ENCODE data around the gene LONRF3.

LONRF3 gene

DNA sequence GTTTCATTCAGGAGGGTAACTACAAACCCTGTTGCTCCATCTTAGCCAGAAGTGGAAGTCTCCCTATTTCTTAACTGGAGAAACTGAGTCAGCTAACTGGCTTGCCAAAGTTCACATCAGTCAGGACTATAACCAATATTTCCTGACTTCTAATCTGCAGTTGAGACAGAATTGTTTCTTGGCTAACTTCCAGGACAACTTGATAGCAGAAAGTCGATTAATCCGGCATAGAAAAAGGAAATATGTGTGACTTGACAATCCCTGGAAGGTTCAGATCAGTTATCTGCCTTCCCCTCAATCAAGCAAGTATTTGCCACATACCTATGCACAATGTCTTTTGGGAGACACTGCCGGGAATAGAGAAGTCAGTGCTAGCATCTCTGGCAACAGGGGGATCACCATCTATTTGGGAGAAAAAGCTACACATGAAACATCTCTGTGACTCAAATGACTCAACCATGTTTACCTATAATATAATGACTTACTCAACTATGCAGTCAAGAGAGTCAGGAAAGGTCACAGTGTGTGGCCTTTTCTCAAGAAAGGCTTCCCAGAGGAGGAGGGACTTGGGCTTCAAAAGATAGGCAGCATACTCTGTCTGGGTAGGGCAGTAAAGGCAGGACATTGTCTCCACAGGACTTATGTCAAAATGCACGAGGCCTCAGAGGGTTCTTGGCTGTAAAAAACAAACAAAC lies 12.4 kb upstream of the LONRF3 start:
- TF ChIP-seq ZC3H10 (CRISPR knock-in tag; IDR thresholded peaks at IDR 0.05) (no peak), ZFP3 (CRISPR knock-in tag; IDR thresholded peaks at IDR 0.05) (no peak), BACH2 (CRISPR knock-in tag; IDR thresholded peaks at IDR 0.05; ENCODE audit: borderline replicate concordance) (no peak), CSDC2 (CRISPR knock-in tag; IDR thresholded peaks at IDR 0.05) (no peak), PPARA (CRISPR knock-in tag; IDR thresholded peaks at IDR 0.05; ENCODE audit: borderline replicate concordance) (no peak), RARB (CRISPR knock-in tag; IDR thresholded peaks at IDR 0.05) (no peak), POU6F1 (CRISPR knock-in tag; IDR thresholded peaks at IDR 0.05; ENCODE audit: borderline replicate concordance, low read depth) (no peak), TCF4 (CRISPR knock-in tag; IDR thresholded peaks at IDR 0.05; ENCODE audit: borderline replicate concordance) (no peak), GLIS3 (CRISPR knock-in tag; IDR thresholded peaks at IDR 0.05) (no peak), ARNTL (CRISPR knock-in tag; IDR thresholded peaks at IDR 0.05; ENCODE audit: borderline replicate concordance, low read depth) (no peak), ZFP30 (CRISPR knock-in tag; IDR thresholded peaks at IDR 0.05) (no peak), ISL1 (CRISPR knock-in tag; IDR thresholded peaks at IDR 0.05) (no peak), TOX (CRISPR knock-in tag; IDR thresholded peaks at IDR 0.05; ENCODE audit: borderline replicate concordance) (no peak), OSR1 (CRISPR knock-in tag; IDR thresholded peaks at IDR 0.05) (no peak), ZNF565 (CRISPR knock-in tag; conservative IDR thresholded peaks at IDR 0.05; ENCODE audit: low read depth) (no peak)
- TF ChIP-seq, protein P1, sequence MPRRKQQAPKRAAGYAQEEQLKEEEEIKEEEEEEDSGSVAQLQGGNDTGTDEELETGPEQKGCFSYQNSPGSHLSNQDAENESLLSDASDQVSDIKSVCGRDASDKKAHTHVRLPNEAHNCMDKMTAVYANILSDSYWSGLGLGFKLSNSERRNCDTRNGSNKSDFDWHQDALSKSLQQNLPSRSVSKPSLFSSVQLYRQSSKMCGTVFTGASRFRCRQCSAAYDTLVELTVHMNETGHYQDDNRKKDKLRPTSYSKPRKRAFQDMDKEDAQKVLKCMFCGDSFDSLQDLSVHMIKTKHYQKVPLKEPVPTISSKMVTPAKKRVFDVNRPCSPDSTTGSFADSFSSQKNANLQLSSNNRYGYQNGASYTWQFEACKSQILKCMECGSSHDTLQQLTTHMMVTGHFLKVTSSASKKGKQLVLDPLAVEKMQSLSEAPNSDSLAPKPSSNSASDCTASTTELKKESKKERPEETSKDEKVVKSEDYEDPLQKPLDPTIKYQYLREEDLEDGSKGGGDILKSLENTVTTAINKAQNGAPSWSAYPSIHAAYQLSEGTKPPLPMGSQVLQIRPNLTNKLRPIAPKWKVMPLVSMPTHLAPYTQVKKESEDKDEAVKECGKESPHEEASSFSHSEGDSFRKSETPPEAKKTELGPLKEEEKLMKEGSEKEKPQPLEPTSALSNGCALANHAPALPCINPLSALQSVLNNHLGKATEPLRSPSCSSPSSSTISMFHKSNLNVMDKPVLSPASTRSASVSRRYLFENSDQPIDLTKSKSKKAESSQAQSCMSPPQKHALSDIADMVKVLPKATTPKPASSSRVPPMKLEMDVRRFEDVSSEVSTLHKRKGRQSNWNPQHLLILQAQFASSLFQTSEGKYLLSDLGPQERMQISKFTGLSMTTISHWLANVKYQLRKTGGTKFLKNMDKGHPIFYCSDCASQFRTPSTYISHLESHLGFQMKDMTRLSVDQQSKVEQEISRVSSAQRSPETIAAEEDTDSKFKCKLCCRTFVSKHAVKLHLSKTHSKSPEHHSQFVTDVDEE (CRISPR knock-in tag; IDR thresholded peaks at IDR 0.05), result no peak
- TF ChIP-seq, protein P2, sequence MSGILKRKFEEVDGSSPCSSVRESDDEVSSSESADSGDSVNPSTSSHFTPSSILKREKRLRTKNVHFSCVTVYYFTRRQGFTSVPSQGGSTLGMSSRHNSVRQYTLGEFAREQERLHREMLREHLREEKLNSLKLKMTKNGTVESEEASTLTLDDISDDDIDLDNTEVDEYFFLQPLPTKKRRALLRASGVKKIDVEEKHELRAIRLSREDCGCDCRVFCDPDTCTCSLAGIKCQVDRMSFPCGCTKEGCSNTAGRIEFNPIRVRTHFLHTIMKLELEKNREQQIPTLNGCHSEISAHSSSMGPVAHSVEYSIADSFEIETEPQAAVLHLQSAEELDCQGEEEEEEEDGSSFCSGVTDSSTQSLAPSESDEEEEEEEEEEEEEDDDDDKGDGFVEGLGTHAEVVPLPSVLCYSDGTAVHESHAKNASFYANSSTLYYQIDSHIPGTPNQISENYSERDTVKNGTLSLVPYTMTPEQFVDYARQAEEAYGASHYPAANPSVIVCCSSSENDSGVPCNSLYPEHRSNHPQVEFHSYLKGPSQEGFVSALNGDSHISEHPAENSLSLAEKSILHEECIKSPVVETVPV (CRISPR knock-in tag; IDR thresholded peaks at IDR 0.05), result no peak
- TF ChIP-seq, protein P3, sequence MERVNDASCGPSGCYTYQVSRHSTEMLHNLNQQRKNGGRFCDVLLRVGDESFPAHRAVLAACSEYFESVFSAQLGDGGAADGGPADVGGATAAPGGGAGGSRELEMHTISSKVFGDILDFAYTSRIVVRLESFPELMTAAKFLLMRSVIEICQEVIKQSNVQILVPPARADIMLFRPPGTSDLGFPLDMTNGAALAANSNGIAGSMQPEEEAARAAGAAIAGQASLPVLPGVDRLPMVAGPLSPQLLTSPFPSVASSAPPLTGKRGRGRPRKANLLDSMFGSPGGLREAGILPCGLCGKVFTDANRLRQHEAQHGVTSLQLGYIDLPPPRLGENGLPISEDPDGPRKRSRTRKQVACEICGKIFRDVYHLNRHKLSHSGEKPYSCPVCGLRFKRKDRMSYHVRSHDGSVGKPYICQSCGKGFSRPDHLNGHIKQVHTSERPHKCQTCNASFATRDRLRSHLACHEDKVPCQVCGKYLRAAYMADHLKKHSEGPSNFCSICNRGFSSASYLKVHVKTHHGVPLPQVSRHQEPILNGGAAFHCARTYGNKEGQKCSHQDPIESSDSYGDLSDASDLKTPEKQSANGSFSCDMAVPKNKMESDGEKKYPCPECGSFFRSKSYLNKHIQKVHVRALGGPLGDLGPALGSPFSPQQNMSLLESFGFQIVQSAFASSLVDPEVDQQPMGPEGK (CRISPR knock-in tag; IDR thresholded peaks at IDR 0.05; ENCODE audit: borderline replicate concordance), result no peak
- ATAC-seq, result no peak

GRCh38 chrX:118963159-118963558 lies 11.3 kb upstream of the LONRF3 start:
- ATAC-seq, result no peak
- TF ChIP-seq OSR1 (CRISPR knock-in tag; IDR thresholded peaks at IDR 0.05), result no peak

DNA sequence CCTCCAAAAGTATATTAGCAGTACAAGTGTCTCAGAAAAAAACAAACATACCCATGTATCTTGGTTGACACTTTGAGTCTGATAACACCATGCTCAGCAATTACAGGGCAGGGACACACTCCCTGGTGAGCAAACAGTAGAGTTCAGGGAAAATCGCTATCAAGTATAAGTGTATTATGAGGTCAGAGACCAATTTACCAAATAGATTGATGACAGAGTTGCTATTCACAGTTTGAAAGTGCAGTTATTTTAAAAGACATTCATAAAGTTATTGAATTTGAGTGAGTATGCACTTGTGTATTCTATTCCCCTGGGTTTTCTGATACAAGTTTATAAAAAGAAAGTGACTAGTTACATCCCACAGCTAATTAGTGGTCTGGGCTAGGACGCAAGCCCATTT lies 10.2 kb upstream of the LONRF3 start:
- TF ChIP-seq, protein P3 (CRISPR knock-in tag; IDR thresholded peaks at IDR 0.05; ENCODE audit: borderline replicate concordance), result no peak
- TF ChIP-seq GLIS3 (CRISPR knock-in tag; IDR thresholded peaks at IDR 0.05) (no peak), ZFP30 (CRISPR knock-in tag; IDR thresholded peaks at IDR 0.05) (no peak), TCF4 (CRISPR knock-in tag; IDR thresholded peaks at IDR 0.05; ENCODE audit: borderline replicate concordance) (no peak), PPARA (CRISPR knock-in tag; IDR thresholded peaks at IDR 0.05; ENCODE audit: borderline replicate concordance) (no peak)
- no peak for ATAC-seq
